HL-60 (cell line): ENCODE data around the gene LRRC15.

Experiments used
- DNase-seq, 2 experiments: peaks; one replicate each; pipeline ENCODE4 v3.0.0-alpha.2; 2010 to 2020; ENCODE audit warnings: low read depth in 1 of 2, low spot score in 1 of 2
- H3K27ac ChIP-seq: fragments of 250-450 bp; sonication (Bioruptor Pico); replicated peaks from 2 replicates; pipeline ENCODE4 v1.5.1; 2020; ENCODE audit warnings: mild to moderate bottlenecking, moderate library complexity
- H3K27me3 ChIP-seq: fragments of 250-450 bp; sonication (Bioruptor Pico); 2 replicates; pipeline ENCODE4 v1.5.1; 2021; ENCODE audit warnings: mild to moderate bottlenecking, moderate library complexity; ENCODE audit not compliant: insufficient read depth, poor library complexity, severe bottlenecking
- H3K4me3 ChIP-seq: replicated peaks from 2 replicates; pipeline ENCODE4 v1.5.1; 2011; ENCODE audit warnings: mild to moderate bottlenecking, control low read depth, low read length; ENCODE audit not compliant: insufficient read depth
- GABPA ChIP-seq: IDR thresholded peaks from 2 replicates; pipeline ENCODE4 v1.6.1; 2012; ENCODE audit warnings: low read depth
- POLR2AphosphoS5 ChIP-seq: IDR thresholded peaks from 2 replicates; pipeline ENCODE4 v1.6.1; 2012; ENCODE audit warnings: low read depth
- SPI1 ChIP-seq: IDR thresholded peaks from 2 replicates; pipeline ENCODE4 v1.6.1; 2012; ENCODE audit warnings: low read depth, mild to moderate bottlenecking, borderline replicate concordance
- TF ChIP-seq, protein P1 (sequence below): IDR thresholded peaks from one replicate; pipeline ENCODE4 v1.5.1; 2011; ENCODE audit warnings: low read length, control low read depth, inconsistent platforms; ENCODE audit not compliant: insufficient read depth
- TF ChIP-seq, protein P2 (sequence below): IDR thresholded peaks from 2 replicates; pipeline ENCODE4 v1.6.1; 2012; ENCODE audit warnings: low read depth; ENCODE audit not compliant: insufficient replicate concordance

Gene LRRC15

DNA sequence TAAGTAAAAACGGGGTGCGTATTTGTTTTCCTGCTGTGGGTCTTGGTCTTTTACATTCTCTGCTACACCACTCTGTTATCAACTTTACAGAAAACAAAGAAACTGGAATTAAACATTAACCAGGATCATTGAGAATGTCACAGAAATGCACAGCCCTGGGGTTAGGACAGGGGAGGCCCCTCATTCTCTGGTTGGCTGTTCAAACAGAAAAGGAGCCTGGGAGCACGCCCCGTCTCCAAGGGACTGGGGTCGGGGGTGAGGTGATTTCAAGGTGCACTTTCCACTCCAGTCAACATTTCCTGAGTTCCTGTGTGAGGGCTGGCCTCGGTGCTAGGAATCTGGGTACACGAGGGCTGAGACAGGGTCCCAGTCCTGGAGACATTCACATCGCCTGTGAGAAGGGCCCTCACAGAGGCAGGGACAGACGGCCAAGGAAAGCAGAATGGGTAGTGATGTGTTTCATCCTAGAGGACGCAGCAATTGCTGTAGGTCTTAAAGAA lies 48.7 kb downstream of the LRRC15 start:
- no peaks in the 10 kb centered on the region for H3K27me3 ChIP-seq
- DNase-seq: no peak
- TF ChIP-seq, protein P1, sequence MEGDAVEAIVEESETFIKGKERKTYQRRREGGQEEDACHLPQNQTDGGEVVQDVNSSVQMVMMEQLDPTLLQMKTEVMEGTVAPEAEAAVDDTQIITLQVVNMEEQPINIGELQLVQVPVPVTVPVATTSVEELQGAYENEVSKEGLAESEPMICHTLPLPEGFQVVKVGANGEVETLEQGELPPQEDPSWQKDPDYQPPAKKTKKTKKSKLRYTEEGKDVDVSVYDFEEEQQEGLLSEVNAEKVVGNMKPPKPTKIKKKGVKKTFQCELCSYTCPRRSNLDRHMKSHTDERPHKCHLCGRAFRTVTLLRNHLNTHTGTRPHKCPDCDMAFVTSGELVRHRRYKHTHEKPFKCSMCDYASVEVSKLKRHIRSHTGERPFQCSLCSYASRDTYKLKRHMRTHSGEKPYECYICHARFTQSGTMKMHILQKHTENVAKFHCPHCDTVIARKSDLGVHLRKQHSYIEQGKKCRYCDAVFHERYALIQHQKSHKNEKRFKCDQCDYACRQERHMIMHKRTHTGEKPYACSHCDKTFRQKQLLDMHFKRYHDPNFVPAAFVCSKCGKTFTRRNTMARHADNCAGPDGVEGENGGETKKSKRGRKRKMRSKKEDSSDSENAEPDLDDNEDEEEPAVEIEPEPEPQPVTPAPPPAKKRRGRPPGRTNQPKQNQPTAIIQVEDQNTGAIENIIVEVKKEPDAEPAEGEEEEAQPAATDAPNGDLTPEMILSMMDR: no peak
- TF ChIP-seq SPI1 (no peak), GABPA (no peak), POLR2AphosphoS5 (no peak)
- TF ChIP-seq, protein P2, sequence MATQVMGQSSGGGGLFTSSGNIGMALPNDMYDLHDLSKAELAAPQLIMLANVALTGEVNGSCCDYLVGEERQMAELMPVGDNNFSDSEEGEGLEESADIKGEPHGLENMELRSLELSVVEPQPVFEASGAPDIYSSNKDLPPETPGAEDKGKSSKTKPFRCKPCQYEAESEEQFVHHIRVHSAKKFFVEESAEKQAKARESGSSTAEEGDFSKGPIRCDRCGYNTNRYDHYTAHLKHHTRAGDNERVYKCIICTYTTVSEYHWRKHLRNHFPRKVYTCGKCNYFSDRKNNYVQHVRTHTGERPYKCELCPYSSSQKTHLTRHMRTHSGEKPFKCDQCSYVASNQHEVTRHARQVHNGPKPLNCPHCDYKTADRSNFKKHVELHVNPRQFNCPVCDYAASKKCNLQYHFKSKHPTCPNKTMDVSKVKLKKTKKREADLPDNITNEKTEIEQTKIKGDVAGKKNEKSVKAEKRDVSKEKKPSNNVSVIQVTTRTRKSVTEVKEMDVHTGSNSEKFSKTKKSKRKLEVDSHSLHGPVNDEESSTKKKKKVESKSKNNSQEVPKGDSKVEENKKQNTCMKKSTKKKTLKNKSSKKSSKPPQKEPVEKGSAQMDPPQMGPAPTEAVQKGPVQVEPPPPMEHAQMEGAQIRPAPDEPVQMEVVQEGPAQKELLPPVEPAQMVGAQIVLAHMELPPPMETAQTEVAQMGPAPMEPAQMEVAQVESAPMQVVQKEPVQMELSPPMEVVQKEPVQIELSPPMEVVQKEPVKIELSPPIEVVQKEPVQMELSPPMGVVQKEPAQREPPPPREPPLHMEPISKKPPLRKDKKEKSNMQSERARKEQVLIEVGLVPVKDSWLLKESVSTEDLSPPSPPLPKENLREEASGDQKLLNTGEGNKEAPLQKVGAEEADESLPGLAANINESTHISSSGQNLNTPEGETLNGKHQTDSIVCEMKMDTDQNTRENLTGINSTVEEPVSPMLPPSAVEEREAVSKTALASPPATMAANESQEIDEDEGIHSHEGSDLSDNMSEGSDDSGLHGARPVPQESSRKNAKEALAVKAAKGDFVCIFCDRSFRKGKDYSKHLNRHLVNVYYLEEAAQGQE: no peak
- no peak overlapping the region for H3K27ac ChIP-seq
- no peak overlapping the region for H3K4me3 ChIP-seq

DNA sequence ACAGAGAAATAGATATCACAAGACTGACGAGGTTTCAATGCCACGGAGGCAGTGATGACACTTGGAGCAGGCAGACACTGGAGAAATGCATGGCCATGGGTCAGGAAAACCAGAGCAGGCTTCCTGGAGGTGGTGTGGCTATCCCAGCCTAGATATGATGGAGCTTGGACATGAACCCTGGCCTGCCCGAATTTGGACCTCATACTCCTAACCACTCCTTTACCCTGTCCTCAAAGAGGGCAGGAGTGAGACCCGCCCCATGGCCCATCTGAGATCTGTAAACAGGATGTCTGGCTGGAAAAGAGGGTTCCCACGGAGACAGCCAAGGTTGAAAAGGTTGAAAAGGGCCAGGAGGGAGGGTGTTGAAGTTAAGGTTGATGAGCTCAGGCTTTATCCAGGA lies 49.4 kb downstream of the LRRC15 start:
- Histone ChIP-seq H3K27ac (no peak overlapping the region), H3K27me3 (no peaks in the 10 kb centered on the region), H3K4me3 (no peak overlapping the region)
- TF ChIP-seq POLR2AphosphoS5 (no peak), SPI1 (no peak)
- DNase-seq: no peak

DNA sequence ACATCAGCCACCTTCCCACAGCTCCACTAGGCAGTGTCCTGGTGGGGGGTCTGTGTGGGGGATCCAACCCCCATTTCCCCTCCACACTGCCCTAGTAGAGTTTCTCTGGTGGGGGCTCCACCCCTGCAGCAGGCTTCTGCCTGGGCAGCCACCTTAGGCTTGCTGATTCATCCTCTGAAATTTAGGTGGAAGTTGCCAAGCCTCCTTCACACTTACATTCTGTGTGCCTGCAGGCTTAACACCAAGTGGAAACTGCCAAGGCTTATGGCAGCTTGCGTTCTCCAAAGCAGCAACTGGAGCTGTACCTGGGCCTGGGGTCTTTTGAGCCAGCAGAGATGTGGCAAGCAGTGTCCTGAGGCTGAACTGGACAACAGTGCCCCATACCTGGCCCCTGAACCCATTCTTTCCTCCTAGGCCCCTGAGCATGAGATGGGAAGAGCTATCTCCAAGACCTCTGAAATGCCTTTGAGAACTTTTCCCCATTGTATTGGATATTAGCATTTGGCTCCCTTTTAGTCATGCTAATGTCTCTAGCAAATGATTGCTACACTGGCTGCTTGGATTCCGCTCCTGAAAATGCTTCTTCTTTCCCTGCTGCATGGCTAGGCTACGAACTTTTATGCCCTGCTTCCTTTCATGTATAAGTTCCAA lies 50.9 kb downstream of the LRRC15 start:
- no peaks in the 10 kb centered on the region for H3K27me3 ChIP-seq
- TF ChIP-seq SPI1 (no peak), POLR2AphosphoS5 (no peak), GABPA (no peak)
- TF ChIP-seq, protein P2: no peak
- TF ChIP-seq, protein P1: no peak
- no peak for DNase-seq
- no peak overlapping the region for H3K27ac ChIP-seq
- H3K4me3 ChIP-seq: no peak overlapping the region

DNA sequence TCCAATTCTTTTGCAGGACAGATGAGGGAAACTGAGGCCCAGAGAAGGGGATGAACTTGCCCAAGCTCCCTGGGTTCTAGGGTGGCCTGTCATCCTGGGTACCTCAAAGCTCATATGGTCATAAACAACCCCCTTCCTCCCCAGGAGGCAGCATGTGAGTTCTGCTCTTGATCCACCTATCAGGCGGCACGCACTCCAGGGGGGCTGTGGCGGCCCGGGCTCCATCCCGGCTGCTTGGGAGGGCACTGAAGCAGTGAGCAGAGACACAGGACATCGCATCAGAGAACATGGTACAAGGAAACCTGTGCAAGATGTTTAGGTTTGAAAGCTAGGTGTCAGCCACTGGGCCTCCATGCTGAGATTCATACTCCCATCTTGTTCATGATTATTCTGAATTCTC lies 52.6 kb downstream of the LRRC15 start:
- Histone ChIP-seq H3K4me3 (no peak overlapping the region), H3K27ac (no peak overlapping the region), H3K27me3 (peaks cover 4% of the 10 kb centered on the region)
- DNase-seq: no peak
- TF ChIP-seq, protein P1: no peak
- no peak for TF ChIP-seq GABPA
- TF ChIP-seq, protein P2: no peak
- no peak for TF ChIP-seq POLR2AphosphoS5
- TF ChIP-seq SPI1: no peak
